ENCODE data around the gene OAS1. TPM values are rescaled to one million over a fixed set of nuclear protein-coding genes. Genes with fewer than 3 reads are reported as not detected.

Gene OAS1
- total RNA-seq, 1 experiment from 2014 or later: 0.64 TPM

- H3K4me1 ChIP-seq (ENCODE audit: control insufficient read depth in 1 of 2, insufficient read depth in 2 of 2, low read length in 2 of 2): no peaks in the 10 kb centered on the region
- H3K27me3 ChIP-seq (ENCODE audit: insufficient read depth, low read length): peaks cover 4% of the 10 kb centered on the region; the same call in 1 of the 2 replicates
- no peak overlapping the region for H3K27ac ChIP-seq (ENCODE audit: low read depth, low read length)
- H3K4me2 ChIP-seq (ENCODE audit: low read length): no peak overlapping the region
- ChIA-PET RAD21 (ENCODE audit: low non-redundant PET in 1 of 2, low total read pairs in 2 of 2, uncharacterized antibody in 2 of 2, unreplicated experiment in 2 of 2) (no interaction called here), CTCF (interaction anchor here (1.6 kb wide), 1 partner anchor 16 kb away, joined by 4 read pairs; no protein-coding TSS in a partner anchor), POLR2A (no interaction called here)
- no peak overlapping the region for H3K4me3 ChIP-seq (replicated peaks in 1 of 2; ENCODE audit: low read depth in 1 of 2, low read length in 2 of 2)
- H3K9me3 ChIP-seq (ENCODE audit: control insufficient read depth in 1 of 2, insufficient read depth in 1 of 2, low read depth in 1 of 2, low read length in 2 of 2): no peaks in the 10 kb centered on the region
- H4K20me1 ChIP-seq (ENCODE audit: insufficient read depth): no peaks in the 10 kb centered on the region
- no peaks in the 10 kb centered on the region for H3K79me2 ChIP-seq (ENCODE audit: insufficient read depth, low read length)
- H3K9me2 ChIP-seq (ENCODE audit: insufficient read depth): no peaks in the 10 kb centered on the region
- BruUV-seq (replicated peaks): no TSS peak
- intact Hi-C loops (cut with micrococcal nuclease): no loop called here
- DNase-seq (ENCODE audit: low read depth, low spot score) (no peak), ATAC-seq (no peak)
- TF ChIP-seq SRF (IDR thresholded peaks at IDR 0.05; ENCODE audit: low read depth): no peak
- TF ChIP-seq EGR1 (IDR thresholded peaks at IDR 0.05; ENCODE audit: low read depth): no peak
- TF ChIP-seq POLR2AphosphoS5 (IDR thresholded peaks at IDR 0.05; ENCODE audit: low read depth, low read length): no peak
- H2AFZ ChIP-seq (ENCODE audit: low read depth, low read length, poor library complexity, severe bottlenecking): no peak overlapping the region
- H3K9ac ChIP-seq (ENCODE audit: low read length): no peak overlapping the region
- H3K36me3 ChIP-seq (ENCODE audit: control insufficient read depth in 1 of 2, insufficient read depth in 2 of 2, low read length in 2 of 2): no peaks in the 10 kb centered on the region
These were observed 9.5 kb downstream of the OAS1 start for GRCh38 chr12:112916270-112916669.

- Histone ChIP-seq H3K79me2 (ENCODE audit: insufficient read depth, low read length) (no peaks in the 10 kb centered on the region), H3K27me3 (ENCODE audit: insufficient read depth, low read length) (peaks cover 24% of the 10 kb centered on the region), H3K4me1 (ENCODE audit: control insufficient read depth in 1 of 2, insufficient read depth in 2 of 2, low read length in 2 of 2) (no peaks in the 10 kb centered on the region), H3K9me3 (ENCODE audit: control insufficient read depth in 1 of 2, insufficient read depth in 1 of 2, low read depth in 1 of 2, low read length in 2 of 2) (no peaks in the 10 kb centered on the region), H3K4me2 (ENCODE audit: low read length) (no peak overlapping the region), H3K9ac (ENCODE audit: low read length) (no peak overlapping the region), H3K4me3 (replicated peaks in 1 of 2; ENCODE audit: low read depth in 1 of 2, low read length in 2 of 2) (no peak overlapping the region), H4K20me1 (ENCODE audit: insufficient read depth) (no peaks in the 10 kb centered on the region), H3K27ac (ENCODE audit: low read depth, low read length) (no peak overlapping the region), H2AFZ (ENCODE audit: low read depth, low read length, poor library complexity, severe bottlenecking) (no peak overlapping the region), H3K9me2 (ENCODE audit: insufficient read depth) (no peaks in the 10 kb centered on the region), H3K36me3 (ENCODE audit: control insufficient read depth in 1 of 2, insufficient read depth in 2 of 2, low read length in 2 of 2) (no peaks in the 10 kb centered on the region)
- CTCF ChIA-PET: no interaction called here
- TF ChIP-seq SRF (IDR thresholded peaks at IDR 0.05; ENCODE audit: low read depth) (no peak), SIN3A (IDR thresholded peaks at IDR 0.05; ENCODE audit: low read depth) (no peak), ATF3 (IDR thresholded peaks at IDR 0.05) (no peak)
- intact Hi-C loops (cut with micrococcal nuclease): no loop called here
- RAD21 ChIA-PET (ENCODE audit: low non-redundant PET in 1 of 2, low total read pairs in 2 of 2, uncharacterized antibody in 2 of 2, unreplicated experiment in 2 of 2): no interaction called here
- DNase-seq (ENCODE audit: low read depth, low spot score) (no peak), ATAC-seq (no peak)
- POLR2A ChIA-PET: no interaction called here
- BruUV-seq (replicated peaks): no TSS peak
These were observed 12.4 kb downstream of the OAS1 start for GRCh38 chr12:112919121-112919520.
